ENCODE measurements around the gene SLC7A8.

DNA sequence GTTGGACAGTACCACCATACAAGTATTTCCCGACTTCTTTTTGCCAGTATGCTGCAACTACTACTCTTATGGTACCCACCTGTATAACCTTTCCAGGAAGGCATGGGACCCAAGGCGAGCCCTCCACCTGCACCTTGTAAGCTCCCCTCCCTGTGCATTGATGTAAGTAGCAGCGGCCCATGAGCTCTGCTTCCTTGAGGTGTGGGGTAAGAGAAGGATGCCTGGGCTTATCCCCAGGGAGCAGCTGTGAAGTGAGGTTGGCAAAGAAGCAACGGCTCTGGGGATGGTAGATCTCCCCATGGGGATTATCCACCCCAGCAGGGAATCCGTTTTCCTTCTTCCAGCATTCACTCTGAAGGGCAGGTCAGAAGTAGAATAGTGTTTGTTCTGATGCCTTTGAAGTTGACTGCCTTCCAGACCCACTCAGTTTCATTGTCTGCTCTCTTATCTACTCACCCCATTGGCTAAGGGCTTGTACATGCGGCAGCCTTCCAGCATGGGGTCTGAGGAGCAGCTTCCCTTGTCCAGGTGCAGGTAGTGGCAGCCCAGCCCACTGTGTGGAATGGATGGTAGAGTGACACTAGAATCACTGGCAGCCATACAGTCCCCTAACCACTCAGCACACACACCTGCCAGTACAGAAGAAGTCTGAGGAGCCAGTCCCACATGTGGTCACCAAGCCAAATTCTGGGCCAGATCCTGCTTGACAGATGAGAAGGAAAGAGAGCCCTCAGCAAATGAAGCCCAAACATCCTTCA is 82.1 kb downstream of the SLC7A8 start:
- TF ChIP-seq POLR2A (IDR thresholded peaks at IDR 0.05) (no peak), EP300 (IDR thresholded peaks at IDR 0.05) (no peak)
- TF ChIP-seq, protein P1, sequence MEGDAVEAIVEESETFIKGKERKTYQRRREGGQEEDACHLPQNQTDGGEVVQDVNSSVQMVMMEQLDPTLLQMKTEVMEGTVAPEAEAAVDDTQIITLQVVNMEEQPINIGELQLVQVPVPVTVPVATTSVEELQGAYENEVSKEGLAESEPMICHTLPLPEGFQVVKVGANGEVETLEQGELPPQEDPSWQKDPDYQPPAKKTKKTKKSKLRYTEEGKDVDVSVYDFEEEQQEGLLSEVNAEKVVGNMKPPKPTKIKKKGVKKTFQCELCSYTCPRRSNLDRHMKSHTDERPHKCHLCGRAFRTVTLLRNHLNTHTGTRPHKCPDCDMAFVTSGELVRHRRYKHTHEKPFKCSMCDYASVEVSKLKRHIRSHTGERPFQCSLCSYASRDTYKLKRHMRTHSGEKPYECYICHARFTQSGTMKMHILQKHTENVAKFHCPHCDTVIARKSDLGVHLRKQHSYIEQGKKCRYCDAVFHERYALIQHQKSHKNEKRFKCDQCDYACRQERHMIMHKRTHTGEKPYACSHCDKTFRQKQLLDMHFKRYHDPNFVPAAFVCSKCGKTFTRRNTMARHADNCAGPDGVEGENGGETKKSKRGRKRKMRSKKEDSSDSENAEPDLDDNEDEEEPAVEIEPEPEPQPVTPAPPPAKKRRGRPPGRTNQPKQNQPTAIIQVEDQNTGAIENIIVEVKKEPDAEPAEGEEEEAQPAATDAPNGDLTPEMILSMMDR (IDR thresholded peaks at IDR 0.05) = no peak
